Measurements from ENCODE around the gene PPP1R14B.

- TF ChIP-seq CTCF (conservative IDR thresholded peaks at IDR 0.05) (no peak), ZFX (IDR thresholded peaks at IDR 0.05) (no peak)
Measured at GRCh38 chr11:64219755-64220154, 27.0 kb downstream of the PPP1R14B start.

Measured in C4-2B (cell line).